B cell (primary cell): ENCODE data around the gene KLF16. TPM values are rescaled to one million over a fixed set of nuclear protein-coding genes. Genes with fewer than 3 reads are reported as not detected.

Experiments used
- ATAC-seq: fragments of 200-7000 bp; cut with Tn5 transposase; one replicate; pipeline ENCODE4 v1.10.0; 2021; ENCODE audit warnings: low read depth, mild to moderate bottlenecking, moderate number of reproducible peaks, moderate library complexity
- CTCF ChIA-PET: fragments of 350-600 bp; sonication (Branson Sonifier 250); formaldehyde crosslinking; loops from one replicate; lab custom pipeline; 2021; ENCODE audit warnings: antibody characterized with exemption, inconsistent platforms; lab: Charles Lee
- POLR2A ChIA-PET: fragments of 350-600 bp; sonication (Branson Sonifier 250); formaldehyde crosslinking; loops from one replicate; lab custom pipeline; 2021; ENCODE audit warnings: antibody characterized with exemption; lab: Charles Lee
- DNase-seq: peaks from one replicate; pipeline ENCODE4 v3.0.0; 2013
- H2AFZ ChIP-seq: 2 replicates; pipeline ENCODE4 v1.6.1; 2012; ENCODE audit warnings: mild to moderate bottlenecking, low read depth, low read length; ENCODE audit not compliant: insufficient read depth, poor library complexity, severe bottlenecking
- H3K27ac ChIP-seq, 2 donors: 1 replicate in 1 of 2; 2 replicates in 1 of 2; pipeline ENCODE4 v1.5.1; 2012 to 2013; ENCODE audit warnings: low read length in 2 of 2, mild to moderate bottlenecking in 2 of 2, moderate library complexity in 1 of 2
- H3K27me3 ChIP-seq, 4 experiments: fragments of 200-600 bp in 1 of 4; sonication (generic) in 1 of 4; replicated peaks in 1 of 4; 1 replicate in 2 of 4; 2 replicates in 2 of 4; pipeline versions ENCODE4 v1.6.1 to v1.7.0; 2013 to 2016; ENCODE audit warnings: low read length in 3 of 4, mild to moderate bottlenecking in 2 of 4, mixed read lengths in 1 of 4, moderate library complexity in 1 of 4; ENCODE audit not compliant: insufficient read depth in 4 of 4, control insufficient read depth in 3 of 4; ENCODE audit errors: control extremely low read depth in 1 of 4
- H3K36me3 ChIP-seq, 2 experiments: replicated peaks in 1 of 2; 1 replicate in 1 of 2; 2 replicates in 1 of 2; pipeline versions ENCODE4 v1.6.1 to v1.7.1; 2013; ENCODE audit warnings: low read length in 1 of 2; ENCODE audit not compliant: insufficient read depth in 2 of 2, control insufficient read depth in 1 of 2; ENCODE audit errors: control extremely low read depth in 1 of 2, extremely low read depth in 1 of 2
- H3K4me1 ChIP-seq, 2 donors: fragments of 200-600 bp in 1 of 2; sonication (generic) in 1 of 2; 1 replicate in 1 of 2; 2 replicates in 1 of 2; pipeline versions ENCODE4 v1.5.1 to v1.6.1; 2013 to 2017; ENCODE audit warnings: low read length in 2 of 2; ENCODE audit not compliant: control insufficient read depth in 2 of 2, insufficient read depth in 2 of 2
- H3K4me2 ChIP-seq: replicated peaks from 2 replicates; pipeline ENCODE3; 2012; ENCODE audit warnings: mild to moderate bottlenecking, low read depth, low read length; ENCODE audit not compliant: poor library complexity, severe bottlenecking
- H3K4me3 ChIP-seq, 5 experiments: fragments of 200-600 bp in 1 of 5; sonication (generic) in 1 of 5; 1 replicate in 3 of 5; 2 replicates in 2 of 5; pipeline versions ENCODE4 v1.5.1 to v1.7.0; 2011 to 2016; ENCODE audit warnings: low read length in 4 of 5, mild to moderate bottlenecking in 4 of 5, low read depth in 2 of 5, control low read depth in 1 of 5, moderate library complexity in 1 of 5; ENCODE audit not compliant: insufficient read depth in 1 of 5; ENCODE audit errors: control extremely low read depth in 1 of 5, extremely low read depth in 1 of 5
- H3K79me2 ChIP-seq: fragments of 200-600 bp; sonication (generic); one replicate; pipeline ENCODE4 v1.6.0; 2016; ENCODE audit warnings: low read length; ENCODE audit not compliant: control insufficient read depth, insufficient read depth
- H3K9ac ChIP-seq: fragments of 200-600 bp; sonication (generic); 2 replicates; pipeline ENCODE4 v1.6.1; 2017; ENCODE audit warnings: mild to moderate bottlenecking, low read length, moderate library complexity
- H3K9me3 ChIP-seq, 3 donors: one replicate each; pipeline versions ENCODE4 v1.6.1 to v1.7.1; 2013; ENCODE audit warnings: low read length in 2 of 3; ENCODE audit not compliant: control insufficient read depth in 2 of 3, insufficient read depth in 1 of 3; ENCODE audit errors: control extremely low read depth in 1 of 3
- H4K20me1 ChIP-seq: 2 replicates; pipeline ENCODE4 v1.6.0; 2012; ENCODE audit warnings: mild to moderate bottlenecking, low read length; ENCODE audit not compliant: insufficient read depth, control insufficient read depth, poor library complexity, severe bottlenecking
- H3K27ac Mint-ChIP-seq: one replicate; pipeline ENCODE4 v1.8.0; 2021; ENCODE audit warnings: mixed read lengths
- H3K27me3 Mint-ChIP-seq: one replicate; pipeline ENCODE4 v1.8.0; 2021; ENCODE audit warnings: mixed read lengths
- H3K4me1 Mint-ChIP-seq: one replicate; pipeline ENCODE4 v1.8.0; 2021; ENCODE audit warnings: mixed read lengths
- H3K4me3 Mint-ChIP-seq: one replicate; pipeline ENCODE4 v1.8.0; 2021; ENCODE audit warnings: mixed read lengths
- H3K9me3 Mint-ChIP-seq: one replicate; pipeline ENCODE4 v1.8.0; 2022; ENCODE audit warnings: mixed read lengths; ENCODE audit not compliant: insufficient read depth
- EZH2 ChIP-seq: IDR thresholded peaks from 2 replicates; pipeline ENCODE4 v1.6.1; 2012; ENCODE audit warnings: borderline replicate concordance, low read depth, mild to moderate bottlenecking, moderate library complexity, low read length; ENCODE audit not compliant: insufficient read depth, poor library complexity, severe bottlenecking
- WGBS: methylation state at CpG from one replicate; pipeline ENCODE4 v1.1.5; 2013; ENCODE audit warnings: missing lambda C conversion rate; ENCODE audit not compliant: insufficient coverage; 5-methylcytosine and 5-hydroxymethylcytosine counted together
- intact Hi-C: fragments of 100-400 bp; cut with micrococcal nuclease; formaldehyde crosslinking; loops from one replicate; pipeline ENCODE4 v1.10.0; 2022
- polyA plus RNA-seq: library from polyadenylated mRNA; depleted of rRNA; stranded (reverse); fragments of >200 nt; gene quantifications from 2 replicates; pipeline ENCODE4 v1.2.3, GENCODE V29; 2012
- total RNA-seq, 2 donors: library from RNA; stranded (reverse); fragments of 120-200 nt in 1 of 2; gene quantifications; 1 replicate in 1 of 2; 2 replicates in 1 of 2; pipeline versions ENCODE4 v1.2.3 to v1.2.4, GENCODE V29; 2013 to 2022
- TF ChIP-seq, protein P1 (sequence below): fragments of 200-600 bp; IDR thresholded peaks from one replicate; pipeline ENCODE4 v1.8.0; 2022; ENCODE audit warnings: antibody characterized with exemption, mild to moderate bottlenecking

Gene KLF16
- total and polyA plus RNA-seq, 2 donors (not counting 1 experiment from before 2014, with no cell fraction given): 29.7 to 49.0 TPM

- Mint-ChIP-seq H3K27ac (no peak overlapping the region), H3K9me3 (no peaks in the 10 kb centered on the region), H3K4me3 (no peak overlapping the region), H3K27me3 (no peaks in the 10 kb centered on the region), H3K4me1 (peaks cover 4% of the 10 kb centered on the region)
- peaks cover 0 to 10% of the 10 kb centered on the region in 2 donors for H3K4me1 ChIP-seq
- H3K9ac ChIP-seq: no peak overlapping the region
- no peak for TF ChIP-seq EZH2
- H3K4me2 ChIP-seq: no peak overlapping the region
- H2AFZ ChIP-seq: no peak overlapping the region
- ATAC-seq (no peak), DNase-seq (no peak)
- H3K27me3 ChIP-seq: no peaks in the 10 kb centered on the region
- H3K36me3 ChIP-seq: peaks cover 0 to 76% of the 10 kb centered on the region in 2 experiments
- peaks cover 80% of the 10 kb centered on the region for H4K20me1 ChIP-seq
- ChIA-PET POLR2A (no interaction called here), CTCF (no interaction called here)
- no peaks in the 10 kb centered on the region for H3K9me3 ChIP-seq
- H3K27ac ChIP-seq: no peak overlapping the region
- no peak overlapping the region for H3K4me3 ChIP-seq
- H3K79me2 ChIP-seq: peaks cover 42% of the 10 kb centered on the region
- 97% methylated on average over 19 of the region's 19 CpGs for WGBS
- intact Hi-C loops: no loop called here
Observed at GRCh38 chr19:1822210-1822609, 41.2 kb downstream of the KLF16 start.

GRCh38 chr19:1819341-1820255 lies 43.8 kb downstream of the KLF16 start:
- H3K4me3 ChIP-seq: no peak overlapping the region
- DNase-seq (no peak), ATAC-seq (no peak)
- H3K27me3 ChIP-seq: no peaks in the 10 kb centered on the region
- no peaks in the 10 kb centered on the region for H3K9me3 Mint-ChIP-seq
- peaks cover 0 to 80% of the 10 kb centered on the region in 2 experiments for H3K36me3 ChIP-seq
- H3K4me1 ChIP-seq: no peaks in the 10 kb centered on the region
- CTCF ChIA-PET: interaction anchor here (0.7 to 1.0 kb wide), 2 partner anchors 139 to 369 kb away, joined by 3 to 5 read pairs; no protein-coding TSS in a partner anchor
- no peaks in the 10 kb centered on the region for H3K4me1 Mint-ChIP-seq
- H3K79me2 ChIP-seq: peaks cover 28% of the 10 kb centered on the region
- H3K27ac Mint-ChIP-seq: no peak overlapping the region
- H3K9me3 ChIP-seq: no peaks in the 10 kb centered on the region
- POLR2A ChIA-PET: interaction anchor here (0.6 kb wide), 2 partner anchors 920 to 962 kb away, joined by 3 to 12 read pairs; no protein-coding TSS in a partner anchor
- intact Hi-C loops: no loop called here
- peaks cover 64% of the 10 kb centered on the region for H4K20me1 ChIP-seq
- no peak overlapping the region for H3K4me3 Mint-ChIP-seq
- H3K9ac ChIP-seq: no peak overlapping the region
- no peak overlapping the region for H3K4me2 ChIP-seq
- H3K27ac ChIP-seq: no peak overlapping the region
- WGBS: 97% methylated on average over 43 of the region's 43 CpGs
- no peaks in the 10 kb centered on the region for H3K27me3 Mint-ChIP-seq
- no peak overlapping the region for H2AFZ ChIP-seq
- TF ChIP-seq, protein P1, sequence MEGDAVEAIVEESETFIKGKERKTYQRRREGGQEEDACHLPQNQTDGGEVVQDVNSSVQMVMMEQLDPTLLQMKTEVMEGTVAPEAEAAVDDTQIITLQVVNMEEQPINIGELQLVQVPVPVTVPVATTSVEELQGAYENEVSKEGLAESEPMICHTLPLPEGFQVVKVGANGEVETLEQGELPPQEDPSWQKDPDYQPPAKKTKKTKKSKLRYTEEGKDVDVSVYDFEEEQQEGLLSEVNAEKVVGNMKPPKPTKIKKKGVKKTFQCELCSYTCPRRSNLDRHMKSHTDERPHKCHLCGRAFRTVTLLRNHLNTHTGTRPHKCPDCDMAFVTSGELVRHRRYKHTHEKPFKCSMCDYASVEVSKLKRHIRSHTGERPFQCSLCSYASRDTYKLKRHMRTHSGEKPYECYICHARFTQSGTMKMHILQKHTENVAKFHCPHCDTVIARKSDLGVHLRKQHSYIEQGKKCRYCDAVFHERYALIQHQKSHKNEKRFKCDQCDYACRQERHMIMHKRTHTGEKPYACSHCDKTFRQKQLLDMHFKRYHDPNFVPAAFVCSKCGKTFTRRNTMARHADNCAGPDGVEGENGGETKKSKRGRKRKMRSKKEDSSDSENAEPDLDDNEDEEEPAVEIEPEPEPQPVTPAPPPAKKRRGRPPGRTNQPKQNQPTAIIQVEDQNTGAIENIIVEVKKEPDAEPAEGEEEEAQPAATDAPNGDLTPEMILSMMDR: no peak
- TF ChIP-seq EZH2: no peak
